ENCODE measurements around the gene CHTOP.
"Not testable (repeated sequence)": the region's sequence is repeated elsewhere in the genome, so short reads cannot be mapped to it uniquely, and the experiment has no call there.

Gene CHTOP

GRCh38 chr1:153629971-153630370 lies 3.9 kb upstream of the CHTOP start:
- no peak for FAIRE-seq
- DNase-seq (ENCODE audit: extremely low spot score, insufficient read length, low read depth), result no peak

GRCh38 chr1:153630384-153630783 lies 3.5 kb upstream of the CHTOP start:
- no peak for FAIRE-seq
- no peak for DNase-seq (ENCODE audit: extremely low spot score, insufficient read length, low read depth)

GRCh38 chr1:153631047-153632022 lies 2.5 kb upstream of the CHTOP start:
- FAIRE-seq, result no peak
- no peak for DNase-seq (ENCODE audit: extremely low spot score, insufficient read length, low read depth)

- FAIRE-seq (no peak), DNase-seq (ENCODE audit: extremely low spot score, insufficient read length, low read depth) (no peak)
These were observed 609 bp upstream of the CHTOP start for GRCh38 chr1:153633161-153633753.

GRCh38 chr1:153635872-153636271 lies 2.0 kb downstream of the CHTOP start:
- no peak for DNase-seq (ENCODE audit: extremely low spot score, insufficient read length, low read depth)
- FAIRE-seq, result no peak

GRCh38 chr1:153636312-153636711 lies 2.4 kb downstream of the CHTOP start:
- no peak for DNase-seq (ENCODE audit: extremely low spot score, insufficient read length, low read depth)
- no peak for FAIRE-seq

GRCh38 chr1:153638261-153638660 lies 4.4 kb downstream of the CHTOP start:
- FAIRE-seq, result no peak
- no peak for DNase-seq (ENCODE audit: extremely low spot score, insufficient read length, low read depth)

GRCh38 chr1:153639280-153639679 lies 5.4 kb downstream of the CHTOP start:
- FAIRE-seq, result no peak
- no peak for DNase-seq (ENCODE audit: extremely low spot score, insufficient read length, low read depth)

GRCh38 chr1:153640213-153640612 lies 6.3 kb downstream of the CHTOP start:
- not testable (repeated sequence) for DNase-seq (ENCODE audit: extremely low spot score, insufficient read length, low read depth); FAIRE-seq

GRCh38 chr1:153640861-153641260 lies 7.0 kb downstream of the CHTOP start:
- DNase-seq (ENCODE audit: extremely low spot score, insufficient read length, low read depth), result no peak
- no peak for FAIRE-seq

- DNase-seq (ENCODE audit: extremely low spot score, insufficient read length, low read depth), result no peak
- FAIRE-seq, result no peak
These were observed 8.3 kb downstream of the CHTOP start for GRCh38 chr1:153642161-153642560.

GRCh38 chr1:153643100-153643499 lies 9.2 kb downstream of the CHTOP start:
- FAIRE-seq, result no peak

GRCh38 chr1:153643816-153644215 lies 9.9 kb downstream of the CHTOP start:
- FAIRE-seq, result no peak
- DNase-seq (ENCODE audit: extremely low spot score, insufficient read length, low read depth), result no peak

More at GRCh38 chr1:153643100-153643499, 9.2 kb downstream of the CHTOP start:
- no peak for DNase-seq (ENCODE audit: extremely low spot score, insufficient read length, low read depth)

GRCh38 chr1:153646672-153647345 lies 12.9 kb downstream of the CHTOP start:
- FAIRE-seq (no peak), DNase-seq (ENCODE audit: extremely low spot score, insufficient read length, low read depth) (no peak)

GRCh38 chr1:153647346-153647714 lies 13.5 kb downstream of the CHTOP start:
- FAIRE-seq, result no peak
- no peak for DNase-seq (ENCODE audit: extremely low spot score, insufficient read length, low read depth)

- DNase-seq (ENCODE audit: extremely low spot score, insufficient read length, low read depth) (no peak), FAIRE-seq (no peak)
These were observed 14.3 kb downstream of the CHTOP start for GRCh38 chr1:153648000-153648643.

GRCh38 chr1:153649137-153649862 lies 15.4 kb downstream of the CHTOP start:
- FAIRE-seq (no peak), DNase-seq (ENCODE audit: extremely low spot score, insufficient read length, low read depth) (no peak)

GRCh38 chr1:153649863-153650235 lies 16.0 kb downstream of the CHTOP start:
- DNase-seq (ENCODE audit: extremely low spot score, insufficient read length, low read depth) (no peak), FAIRE-seq (no peak)

GRCh38 chr1:153651771-153652170 lies 17.9 kb downstream of the CHTOP start:
- FAIRE-seq, result no peak
- DNase-seq (ENCODE audit: extremely low spot score, insufficient read length, low read depth), result no peak

Data from GM18507 (cell line).